IMR-90 (cell line): ENCODE data around the gene GABPA. TPM values are rescaled to one million over a fixed set of nuclear protein-coding genes. Genes with fewer than 3 reads are reported as not detected.

Experiments
- ATAC-seq: fragments of 200-7000 bp; cut with Tn5 transposase; 2 replicates; pipeline ENCODE4 v1.9.1; 2020; ENCODE audit warnings: low read depth, mild to moderate bottlenecking, moderate library complexity
- BruUV-seq: library from RNA; stranded (reverse); fragments of 400-500 nt; replicated peaks from 2 replicates; lab custom pipeline; 2021; lab: Mats Ljungman, UMichigan
- CTCF ChIA-PET: fragments of 300-600 bp; formaldehyde crosslinking; extraction: SDS; loops from one replicate; lab custom pipeline; 2021; ENCODE audit warnings: antibody characterized with exemption; lab: Yijun Ruan, JAX
- POLR2A ChIA-PET: fragments of 300-600 bp; sonication (Branson Sonifier 250); formaldehyde crosslinking; loops from one replicate; lab custom pipeline; 2022; ENCODE audit warnings: antibody characterized with exemption; ENCODE audit not compliant: unreplicated experiment; lab: Charles Lee
- DNase-seq: peaks from one replicate; pipeline ENCODE4 v3.0.0; 2013
- H2AFZ ChIP-seq: replicated peaks from 2 replicates; pipeline ENCODE3; 2013; ENCODE audit warnings: low read length, mild to moderate bottlenecking; ENCODE audit not compliant: poor library complexity
- H2AK5ac ChIP-seq: 2 replicates; pipeline ENCODE4 v1.6.1; 2013; ENCODE audit warnings: low read depth, low read length, inconsistent platforms
- H2AK9ac ChIP-seq: replicated peaks from 2 replicates; pipeline ENCODE3; 2013; ENCODE audit warnings: mild to moderate bottlenecking, low read depth, low read length, moderate library complexity; ENCODE audit not compliant: poor library complexity
- H2BK120ac ChIP-seq: 2 replicates; pipeline ENCODE4 v1.6.1; 2013; ENCODE audit warnings: low read depth, low read length, inconsistent platforms
- H2BK15ac ChIP-seq: 3 replicates; pipeline ENCODE4 v1.6.1; 2013; ENCODE audit warnings: low read depth, low read length, inconsistent platforms
- H2BK20ac ChIP-seq: 2 replicates; pipeline ENCODE4 v1.6.1; 2013; ENCODE audit warnings: low read depth, mild to moderate bottlenecking, inconsistent platforms, low read length, moderate library complexity
- H2BK5ac ChIP-seq: 2 replicates; pipeline ENCODE4 v1.6.1; 2013; ENCODE audit warnings: mild to moderate bottlenecking, low read depth, low read length, inconsistent platforms; ENCODE audit not compliant: poor library complexity, severe bottlenecking
- H3K14ac ChIP-seq: replicated peaks from 2 replicates; pipeline ENCODE4 v1.6.1; 2013; ENCODE audit warnings: low read depth, low read length, inconsistent platforms
- H3K18ac ChIP-seq: 2 replicates; pipeline ENCODE4 v1.6.1; 2013; ENCODE audit warnings: low read depth, low read length, control low read depth
- H3K23ac ChIP-seq: 2 replicates; pipeline ENCODE4 v1.6.1; 2013; ENCODE audit warnings: low read depth, low read length, inconsistent platforms
- H3K27ac ChIP-seq: 2 replicates; pipeline ENCODE4 v1.5.1; 2013; ENCODE audit warnings: mild to moderate bottlenecking, control low read depth, low read length; ENCODE audit not compliant: insufficient read depth
- H3K27me3 ChIP-seq: 2 replicates; pipeline ENCODE4 v1.6.1; 2013; ENCODE audit warnings: low read length; ENCODE audit not compliant: control insufficient read depth, insufficient read depth
- H3K36me3 ChIP-seq: 2 replicates; pipeline ENCODE4 v1.6.1; 2013; ENCODE audit warnings: low read length, mixed read lengths; ENCODE audit not compliant: control insufficient read depth, insufficient read depth
- H3K4ac ChIP-seq: 2 replicates; pipeline ENCODE4 v1.6.1; 2013; ENCODE audit warnings: low read depth, low read length, inconsistent platforms
- H3K4me1 ChIP-seq: 2 replicates; pipeline ENCODE4 v1.6.1; 2013; ENCODE audit warnings: low read length, mixed read lengths; ENCODE audit not compliant: control insufficient read depth, insufficient read depth
- H3K4me2 ChIP-seq: 2 replicates; pipeline ENCODE4 v1.6.1; 2013; ENCODE audit warnings: low read depth, mild to moderate bottlenecking, control low read depth, low read length, moderate library complexity
- H3K4me3 ChIP-seq: 2 replicates; pipeline ENCODE4 v1.5.1; 2013; ENCODE audit warnings: low read depth, mild to moderate bottlenecking, control low read depth, low read length, moderate library complexity; ENCODE audit not compliant: insufficient read depth
- H3K56ac ChIP-seq: 2 replicates; pipeline ENCODE4 v1.6.1; 2013; ENCODE audit warnings: low read length, inconsistent platforms; ENCODE audit not compliant: insufficient read depth; ENCODE audit errors: extremely low read depth
- H3K79me1 ChIP-seq, 2 experiments: 2 replicates each; pipeline ENCODE4 v1.6.1; 2013; ENCODE audit warnings: low read length in 2 of 2, inconsistent platforms in 1 of 2, low read depth in 1 of 2
- H3K9ac ChIP-seq: 2 replicates; pipeline ENCODE4 v1.6.1; 2013; ENCODE audit warnings: low read depth, low read length, control low read depth
- H3K9me1 ChIP-seq: 2 replicates; pipeline ENCODE4 v1.6.1; 2013; ENCODE audit warnings: low read length, inconsistent platforms; ENCODE audit not compliant: insufficient read depth
- H3K9me3 ChIP-seq: 2 replicates; pipeline ENCODE4 v1.6.1; 2013; ENCODE audit warnings: low read length; ENCODE audit not compliant: control insufficient read depth, insufficient read depth
- H4K20me1 ChIP-seq: 2 replicates; pipeline ENCODE4 v1.6.1; 2013; ENCODE audit warnings: low read length, inconsistent platforms; ENCODE audit not compliant: insufficient read depth
- H4K5ac ChIP-seq: 2 replicates; pipeline ENCODE4 v1.6.1; 2013; ENCODE audit warnings: mild to moderate bottlenecking, low read depth, low read length, control low read depth
- H4K8ac ChIP-seq, 2 experiments: 2 replicates each; pipeline ENCODE4 v1.6.1; 2013; ENCODE audit warnings: low read depth in 2 of 2, low read length in 2 of 2, control low read depth in 1 of 2, inconsistent platforms in 1 of 2
- H4K91ac ChIP-seq: 2 replicates; pipeline ENCODE4 v1.6.1; 2013; ENCODE audit warnings: low read depth, low read length, inconsistent platforms; ENCODE audit not compliant: insufficient read depth
- CEBPB ChIP-seq: IDR thresholded peaks from 2 replicates; pipeline ENCODE4 v1.6.1; 2012; ENCODE audit warnings: low read depth, low read length, improper control_type of control experiment
- CTCF ChIP-seq: conservative IDR thresholded peaks from 2 replicates; pipeline ENCODE4 v1.5.1; 2012; ENCODE audit warnings: mild to moderate bottlenecking, low read depth, low read length, improper control_type of control experiment
- ELK1 ChIP-seq: fragments of 150-350 bp; IDR thresholded peaks from 2 replicates; pipeline ENCODE4 v1.6.1; 2016; ENCODE audit warnings: low read depth, mild to moderate bottlenecking, low read length, moderate library complexity, borderline replicate concordance
- MXI1 ChIP-seq: IDR thresholded peaks from 2 replicates; pipeline ENCODE4 v1.6.1; 2012; ENCODE audit warnings: low read depth, mild to moderate bottlenecking, low read length, moderate library complexity, borderline replicate concordance
- POLR2A ChIP-seq: IDR thresholded peaks from 2 replicates; pipeline ENCODE4 v1.6.1; 2012; ENCODE audit warnings: mild to moderate bottlenecking, low read depth, low read length
- RAD21 ChIP-seq: IDR thresholded peaks from 2 replicates; pipeline ENCODE4 v1.6.1; 2012; ENCODE audit warnings: low read length, improper control_type of control experiment
- SMC3 ChIP-seq: fragments of 150-350 bp; IDR thresholded peaks from 2 replicates; pipeline ENCODE4 v1.6.1; 2016; ENCODE audit warnings: low read depth, mild to moderate bottlenecking, antibody characterized with exemption, low read length, moderate library complexity
- WGBS, 2 experiments: methylation state at CpG; one replicate each; pipeline versions ENCODE4 v1.1.5 to v1.1.7; 2013; ENCODE audit warnings: missing lambda C conversion rate in 2 of 2; ENCODE audit not compliant: insufficient read length in 1 of 2; ENCODE audit errors: extremely low coverage in 2 of 2; 5-methylcytosine and 5-hydroxymethylcytosine counted together
- dilution Hi-C: fragments of 300-500 bp; cut with HindIII; formaldehyde crosslinking; loops from one replicate; pipeline ENCODE4 v1.14.3; 2018; ENCODE audit warnings: low sequenced_read_pairs; ENCODE audit not compliant: unreplicated experiment
- in situ Hi-C: fragments of 300-500 bp; cut with MboI; formaldehyde crosslinking; loops from 3 replicates; pipeline ENCODE4 v1.14.3; 2019; ENCODE audit warnings: low sequenced_read_pairs, inconsistent platforms, mixed read lengths
- intact Hi-C: fragments of 100-400 bp; cut with micrococcal nuclease; formaldehyde crosslinking; loops from 2 replicates; pipeline ENCODE4 v1.10.0; 2022
- polyA plus RNA-seq, 3 experiments: library from polyadenylated mRNA; depleted of rRNA; stranded (reverse); fragments of >200 nt; gene quantifications; 2 replicates each; pipeline ENCODE4 v1.2.3, GENCODE V29; 2012; ENCODE audit warnings: low replicate concordance in 1 of 3
- total RNA-seq: library from RNA; depleted of rRNA; stranded (reverse); fragments of >200 nt; gene quantifications from 2 replicates; pipeline ENCODE4 v1.2.3, GENCODE V29; 2012

Gene GABPA
- total and polyA plus RNA-seq, 2 of the 4 experiments (the other 2 are of a cell fraction) = 9.0 to 17.0 TPM

GRCh38 chr21:25791319-25791718 is 56.5 kb downstream of the GABPA start (continued):
- TF ChIP-seq CEBPB (no peak), POLR2A (no peak)

- Histone ChIP-seq H3K4me2 (peak overlapping the region; percentile 73), H3K4ac (no peak overlapping the region), H2AK9ac (peak overlapping the region; percentile 1), H3K27ac (no peak overlapping the region), H3K23ac (no peak overlapping the region), H3K9ac (no peak overlapping the region), H2BK5ac (no peak overlapping the region), H3K9me1 (no peaks in the 10 kb centered on the region), H3K27me3 (peaks cover 3% of the 10 kb centered on the region; the same call in 1 of the 2 replicates), H4K8ac (no peak overlapping the region), H3K9me3 (no peaks in the 10 kb centered on the region), H3K14ac (no peak overlapping the region), H4K20me1 (no peaks in the 10 kb centered on the region), H3K79me1 (no peaks in the 10 kb centered on the region), H3K18ac (no peak overlapping the region), H2BK15ac (no peak overlapping the region), H3K4me1 (no peaks in the 10 kb centered on the region), H4K5ac (no peak overlapping the region), H3K36me3 (no peaks in the 10 kb centered on the region), H2AK5ac (no peak overlapping the region), H2AFZ (peak overlapping the region; percentile 86), H2BK20ac (no peak overlapping the region), H3K56ac (no peak overlapping the region), H3K4me3 (peak overlapping the region; percentile 3; the same call in 1 of the 2 replicates), H4K91ac (no peak overlapping the region), H2BK120ac (no peak overlapping the region)
- peak; percentile 76 for DNase-seq
- in situ Hi-C loops = no loop called here
- POLR2A ChIA-PET = no interaction called here
- CTCF ChIA-PET = interaction anchor here (0.5 to 1.3 kb wide), 10 partner anchors 10 to 124 kb away, joined by 3 to 5 read pairs (median 4); no protein-coding TSS in a partner anchor
- TF ChIP-seq MXI1 (no peak), RAD21 (peak; percentile 55), CTCF (peak; percentile 98), ELK1 (no peak), SMC3 (peak; percentile 48), CEBPB (peak; percentile 7; the same call in 1 of the 2 replicates)
- ATAC-seq = peak; percentile 100
- dilution Hi-C loops = no loop called here
- intact Hi-C loops = loop anchor here (5.0 kb wide), 1 partner anchor 194 kb away; the partner anchor contains the start of gene MRPL39
- BruUV-seq = no TSS peak
- WGBS, 2 experiments = 20% methylated on average over 8 of the region's 20 CpGs; no CpG with 5 or more reads in 1 of the 2 experiments
Observed at GRCh38 chr21:25801217-25802014, 66.6 kb downstream of the GABPA start.
